K562 (cell line): ENCODE measurements around the gene RSPH9. TPM values are rescaled to one million over a fixed set of nuclear protein-coding genes. Genes with fewer than 3 reads are reported as not detected.

Experiments used
- ATAC-seq: fragments of 200-7000 bp; cut with Tn5 transposase; 3 replicates; pipeline ENCODE4 v1.9.1; 2020; ENCODE audit warnings: moderate library complexity
- BruUV-seq: library from RNA; stranded (reverse); fragments of 400-500 nt; replicated peaks from 2 replicates; lab custom pipeline; 2021; lab: Mats Ljungman, UMichigan
- CTCF ChIA-PET: fragments of 300-600 bp; formaldehyde crosslinking; extraction: SDS; loops from one replicate; lab custom pipeline; 2021; ENCODE audit warnings: low intra/inter-chr PET ratio; lab: Yijun Ruan, JAX
- POLR2A ChIA-PET: fragments of 300-600, 350-650 bp; sonication (Branson Sonifier 250); formaldehyde crosslinking; extraction: SDS; loops from one replicate; lab custom pipeline; 2021; ENCODE audit warnings: antibody characterized with exemption, inconsistent platforms; lab: Yijun Ruan, JAX
- DNase-seq, 4 experiments: peaks; one replicate each; pipeline versions ENCODE4 v3.0.0 to v3.0.0-alpha.2; 2011 to 2018; ENCODE audit warnings: low spot score in 3 of 4, mixed read lengths in 3 of 4; ENCODE audit errors: extremely low read depth in 1 of 4
- FAIRE-seq: peaks from 2 replicates; lab custom pipeline; 2011; peaks lifted over from hg19 to GRCh38; lab: Jason Lieb, UNC
- H2AFZ ChIP-seq: 2 replicates; pipeline ENCODE4 v1.6.0; 2011; ENCODE audit warnings: low read depth, low read length, control low read depth, inconsistent platforms
- H3K27ac ChIP-seq: fragments of 200-600 bp; 3 replicates; pipeline ENCODE4 v1.8.0; 2011; ENCODE audit warnings: low read depth, mild to moderate bottlenecking, control low read depth, inconsistent platforms, low read length, moderate library complexity, mixed read lengths; ENCODE audit errors: extremely low read depth
- H3K27me3 ChIP-seq, 2 experiments: fragments of 300-600 bp in 1 of 2; 2 replicates in 1 of 2; 3 replicates in 1 of 2; pipeline versions ENCODE4 v1.6.0 to v1.8.0; 2011; ENCODE audit warnings: inconsistent platforms in 2 of 2, low read length in 2 of 2, mild to moderate bottlenecking in 1 of 2, mixed read lengths in 1 of 2, moderate library complexity in 1 of 2; ENCODE audit not compliant: control insufficient read depth in 2 of 2, insufficient read depth in 2 of 2
- H3K36me3 ChIP-seq: fragments of 300-600 bp; 3 replicates; pipeline ENCODE4 v1.8.0; 2011; ENCODE audit warnings: mild to moderate bottlenecking, low read length, inconsistent platforms; ENCODE audit not compliant: control insufficient read depth, insufficient read depth
- H3K4me1 ChIP-seq, 2 experiments: fragments of 200-600 bp in 1 of 2; replicated peaks in 1 of 2; 2 replicates in 1 of 2; 3 replicates in 1 of 2; pipeline versions ENCODE4 v1.5.1 to v1.8.0; 2011; ENCODE audit warnings: inconsistent platforms in 2 of 2, low read length in 2 of 2, mild to moderate bottlenecking in 1 of 2, mixed read lengths in 1 of 2, moderate library complexity in 1 of 2; ENCODE audit not compliant: control insufficient read depth in 2 of 2, insufficient read depth in 2 of 2
- H3K4me2 ChIP-seq: 2 replicates; pipeline ENCODE4 v1.6.1; 2011; ENCODE audit warnings: low read length, control low read depth, inconsistent platforms, mixed read lengths; ENCODE audit not compliant: insufficient read depth
- H3K4me3 ChIP-seq: fragments of 200-600 bp; sonication (generic), shearing (Covaris generic); 2 replicates; pipeline ENCODE4 v1.5.1; 2016; ENCODE audit warnings: control low read depth, inconsistent platforms
- H3K79me2 ChIP-seq: fragments of 200-600 bp; 3 replicates; pipeline ENCODE4 v1.8.0; 2011; ENCODE audit warnings: low read length, inconsistent platforms; ENCODE audit not compliant: control insufficient read depth, insufficient read depth
- H3K9ac ChIP-seq, 2 experiments: 2 replicates each; pipeline versions ENCODE4 v1.6.0 to v1.6.1; 2011; ENCODE audit warnings: low read depth in 2 of 2, low read length in 2 of 2, control low read depth in 1 of 2, inconsistent platforms in 1 of 2, mild to moderate bottlenecking in 1 of 2, mixed read lengths in 1 of 2; ENCODE audit not compliant: insufficient read depth in 1 of 2
- H3K9me1 ChIP-seq: one replicate; pipeline ENCODE4 v1.6.0; 2011; ENCODE audit warnings: inconsistent platforms, mild to moderate bottlenecking, low read length, moderate library complexity; ENCODE audit not compliant: control insufficient read depth, insufficient read depth
- H3K9me3 ChIP-seq: replicated peaks from 2 replicates; pipeline ENCODE4 v1.5.1; 2011; ENCODE audit warnings: low read depth, low read length, inconsistent platforms; ENCODE audit not compliant: control insufficient read depth, insufficient read depth
- H4K20me1 ChIP-seq: replicated peaks from 2 replicates; pipeline ENCODE4 v1.6.1; 2011; ENCODE audit warnings: low read length, inconsistent platforms, mixed read lengths; ENCODE audit not compliant: control insufficient read depth, insufficient read depth
- ARID3B ChIP-seq: fragments of 250-450 bp; sonication (Bioruptor Pico); IDR thresholded peaks from 2 replicates; pipeline ENCODE4 v1.4.0; 2020; ENCODE audit warnings: borderline replicate concordance
- ARID4B ChIP-seq: sonication (generic); formaldehyde crosslinking; IDR thresholded peaks from 2 replicates; pipeline ENCODE4 v1.8.0; 2022; ENCODE audit warnings: mild to moderate bottlenecking, missing genetic modification reagents
- BACH1 ChIP-seq: fragments of 200-800 bp; sonication (Bioruptor generic); IDR thresholded peaks from 2 replicates; pipeline ENCODE4 v1.6.1; 2016; ENCODE audit warnings: missing genetic modification characterization, missing compliant biosample characterization
- CGGBP1 ChIP-seq: fragments of 250-450 bp; sonication (Bioruptor Pico); IDR thresholded peaks from 2 replicates; pipeline ENCODE4 v1.9.0; 2021; ENCODE audit warnings: mild to moderate bottlenecking
- LEF1 ChIP-seq: fragments of 450-650 bp; IDR thresholded peaks from 2 replicates; pipeline ENCODE4 v1.6.1; 2016; ENCODE audit warnings: mild to moderate bottlenecking
- NFIC ChIP-seq: fragments of 450-650 bp; IDR thresholded peaks from 2 replicates; pipeline ENCODE4 v1.6.1; 2017; ENCODE audit warnings: mild to moderate bottlenecking, inconsistent platforms
- PHTF2 ChIP-seq: fragments of 250-450 bp; sonication (Bioruptor Pico); IDR thresholded peaks from 2 replicates; pipeline ENCODE4 v1.5.0; 2021; ENCODE audit warnings: mild to moderate bottlenecking
- POLR2B ChIP-seq: fragments of 450-650 bp; IDR thresholded peaks from 2 replicates; pipeline ENCODE4 v1.6.1; 2018; ENCODE audit warnings: low read depth; ENCODE audit not compliant: partially characterized antibody
- SNRNP70 ChIP-seq: fragments of 200-400 bp; formaldehyde crosslinking; optimal IDR thresholded peaks from 2 replicates; pipeline ENCODE3; 2017; ENCODE audit warnings: low read depth, low read length
- SRSF1 ChIP-seq: fragments of 200-400 bp; formaldehyde crosslinking; IDR thresholded peaks from 2 replicates; pipeline ENCODE4 v1.6.1; 2017; ENCODE audit warnings: mild to moderate bottlenecking, low read depth, low read length, moderate library complexity
- TCFL5 ChIP-seq: fragments of 250-450 bp; sonication (Bioruptor Pico); conservative IDR thresholded peaks from 2 replicates; pipeline ENCODE4 v1.6.1; 2021; ENCODE audit warnings: mild to moderate bottlenecking, moderate library complexity, matching md5 sums
- TOE1 ChIP-seq, 2 experiments: fragments of 450-650 bp in 1 of 2; sonication (generic) in 1 of 2; formaldehyde crosslinking in 1 of 2; IDR thresholded peaks; 2 replicates each; pipeline versions ENCODE4 v1.7.1 to v1.8.0; 2016 to 2022; ENCODE audit warnings: borderline replicate concordance in 2 of 2, mild to moderate bottlenecking in 2 of 2, antibody characterized with exemption in 1 of 2, inconsistent platforms in 1 of 2, low read depth in 1 of 2, missing genetic modification reagents in 1 of 2, moderate library complexity in 1 of 2
- ZNF143 ChIP-seq: sonication (generic); formaldehyde crosslinking; IDR thresholded peaks from 2 replicates; pipeline ENCODE4 v1.9.0; 2022; ENCODE audit warnings: mild to moderate bottlenecking, missing genetic modification reagents
- ZNF263 ChIP-seq: sonication (generic); formaldehyde crosslinking; IDR thresholded peaks from 2 replicates; pipeline ENCODE4 v1.8.0; 2022; ENCODE audit warnings: mild to moderate bottlenecking, missing genetic modification reagents, borderline replicate concordance
- ZNF785 ChIP-seq: fragments of 250-450 bp; sonication (Bioruptor Pico); IDR thresholded peaks from 2 replicates; pipeline ENCODE4 v1.4.0; 2020; ENCODE audit warnings: mild to moderate bottlenecking
- WGBS: fragments of 100-300 bp; shearing (Covaris generic); methylation state at CpG from one replicate; pipeline ENCODE4 v1.1.6; 2016; ENCODE audit warnings: low coverage, mixed read lengths; ENCODE audit not compliant: insufficient coverage; ENCODE audit errors: missing lambda C conversion rate; 5-methylcytosine and 5-hydroxymethylcytosine counted together
- in situ Hi-C: fragments of 300-500 bp; cut with MboI; formaldehyde crosslinking; loops from 4 replicates; pipeline ENCODE4 v1.15.0; 2018; ENCODE audit warnings: inconsistent platforms, mixed read lengths
- intact Hi-C: fragments of 100-400 bp; cut with micrococcal nuclease; formaldehyde crosslinking; loops from 2 replicates; pipeline ENCODE4 v1.14.2; 2022
- polyA plus RNA-seq, 8 experiments: library from polyadenylated mRNA; depleted of rRNA in 4 of 8; stranded (reverse) in 5 of 8; unstranded in 3 of 8; fragments of >200 nt; fragmentation: Nextera tagmentation in 2 of 8; fragmentation: Illumina TruSeq in 1 of 8; extraction: Ambion mirVana in 2 of 8; extraction: Trizol in 1 of 8; gene quantifications; 2 replicates each; pipeline versions ENCODE4 v1.2.1 to v1.2.3, GENCODE V29; 2011 to 2014; ENCODE audit warnings: inconsistent platforms in 1 of 8, missing spikeins in 1 of 8
- total RNA-seq, 7 experiments: library from RNA; depleted of rRNA in 6 of 7; stranded (reverse); fragments of >200 nt in 6 of 7; fragmentation: Illumina TruSeq in 2 of 7; extraction: Trizol in 2 of 7; gene quantifications; 2 replicates each; pipeline versions ENCODE4 v1.2.1 to v1.2.3, GENCODE V29; 2011 to 2021; ENCODE audit warnings: low replicate concordance in 1 of 7

RSPH9 gene
- total and polyA plus RNA-seq, 9 of the 15 experiments (the other 6 are each of a cell fraction or from before 2014, with no cell fraction given), result 0.05 to 0.60 (median 0.39) TPM; not detected in 6

- POLR2A ChIA-PET, result interaction anchor here (0.6 to 4.5 kb wide), 14 partner anchors 10 to 122 kb away, joined by 3 to 27 read pairs (median 4); partner anchors contain the start of genes GTPBP2 and MRPS18A
- peaks cover 40 to 42% of the 10 kb centered on the region in 2 experiments for H3K4me1 ChIP-seq
- TF ChIP-seq ZNF143 (CRISPR knock-in tag), result 0 out of 2 replicates have a peak, but pooled peaks have one; percentile 26
- peak; percentile 77 for TF ChIP-seq NFIC
- no peak for TF ChIP-seq SRSF1
- no peak for TF ChIP-seq TCFL5 (CRISPR knock-in tag)
- no peak for TF ChIP-seq LEF1
- no peak for TF ChIP-seq TOE1 (IDR thresholded peaks at IDR 0.05; ENCODE audit: borderline replicate concordance)
- no peak for TF ChIP-seq TOE1 (CRISPR knock-in tag; IDR thresholded peaks at IDR 0.05; ENCODE audit: borderline replicate concordance, low read depth)
- peak; percentile 32 for TF ChIP-seq POLR2B
- no peak for TF ChIP-seq ARID3B (CRISPR knock-in tag)
- no peak for TF ChIP-seq SNRNP70
- TF ChIP-seq ARID4B, result 0 out of 2 replicates have a peak, but pooled peaks have one; percentile 18
- no peak for TF ChIP-seq PHTF2 (CRISPR knock-in tag)
- no peak for TF ChIP-seq BACH1 (tag)
- no peak for TF ChIP-seq CGGBP1 (CRISPR knock-in tag)
- TF ChIP-seq ZNF263 (CRISPR knock-in tag), result 0 out of 2 replicates have a peak, but pooled peaks have one; percentile 27
- no peak for TF ChIP-seq ZNF785
Observed at GRCh38 chr6:43671011-43671800, 26.4 kb downstream of the RSPH9 start.

More at GRCh38 chr6:43671011-43671800, 26.4 kb downstream of the RSPH9 start:
- H3K4me3 ChIP-seq, result no peak overlapping the region
- H3K27ac ChIP-seq, result no peak overlapping the region; the same call in 2 of the 3 replicates
- no peak overlapping the region for H3K4me2 ChIP-seq
- WGBS, result 86% methylated on average over 8 of the region's 8 CpGs
- FAIRE-seq (no peak), ATAC-seq (no peak), DNase-seq (no peak)
- H3K79me2 ChIP-seq, result no peaks in the 10 kb centered on the region
- H3K36me3 ChIP-seq, result peaks cover 58% of the 10 kb centered on the region
- CTCF ChIA-PET, result no interaction called here
- peak overlapping the region in 1 of 2 experiments; percentile 49; a peak in 1 of 4 replicates for H3K9ac ChIP-seq
- intact Hi-C loops, result no loop called here
- H4K20me1 ChIP-seq, result no peaks in the 10 kb centered on the region; the same call in 1 of the 2 replicates
- BruUV-seq, result TSS peak; percentile 27
- in situ Hi-C loops, result no loop called here
- no peaks in the 10 kb centered on the region for H3K9me3 ChIP-seq
- peaks cover 12% of the 10 kb centered on the region for H3K9me1 ChIP-seq
- no peaks in the 10 kb centered on the region for H3K27me3 ChIP-seq
- no peak overlapping the region for H2AFZ ChIP-seq
